ENCODE measurements around the gene ZMAT5.

The ZMAT5 gene

GRCh38 chr22:29715240-29715639 is 51.6 kb downstream of the ZMAT5 start:
- Mint-ChIP-seq H3K27ac (no peak overlapping the region), H3K4me1 (ENCODE audit: low read depth in 2 of 2) (peaks cover 4 to 6% of the 10 kb centered on the region in 2 donors)

DNA sequence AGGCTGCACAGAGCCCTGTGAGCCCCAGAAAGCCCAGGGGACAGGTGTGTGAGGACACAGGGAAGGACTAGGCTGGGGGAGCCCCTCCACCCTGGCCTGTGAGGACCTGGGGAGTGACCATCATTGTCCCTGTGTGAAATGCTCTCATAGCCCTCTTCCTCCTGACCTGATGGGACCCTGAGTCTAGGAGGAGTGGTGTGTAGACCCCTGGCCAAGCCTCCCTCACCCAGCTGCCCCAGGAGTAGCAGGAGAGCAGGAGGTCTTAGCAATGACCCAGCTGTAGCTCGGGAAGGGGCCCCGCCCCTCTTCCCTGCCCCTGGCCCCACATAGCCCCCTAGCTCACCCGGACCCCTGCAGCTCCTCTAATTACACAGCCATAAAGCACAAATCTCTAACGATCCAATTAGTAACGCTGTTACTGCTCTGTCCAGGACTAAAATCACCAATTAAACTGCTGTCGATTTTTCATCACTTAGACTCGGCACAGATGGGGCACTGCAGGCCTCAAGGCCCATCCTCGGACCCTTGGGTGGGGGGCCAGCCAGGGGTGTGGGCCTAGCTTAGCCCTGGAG is 53.6 kb downstream of the ZMAT5 start:
- no peak overlapping the region for H3K27ac Mint-ChIP-seq
- no peak overlapping the region for H3K4me3 Mint-ChIP-seq
- H3K27me3 Mint-ChIP-seq = peaks cover 39 to 72% of the 10 kb centered on the region in 2 donors
- no peaks in the 10 kb centered on the region for H3K36me3 Mint-ChIP-seq (ENCODE audit: insufficient read depth)
- H3K4me1 Mint-ChIP-seq (ENCODE audit: low read depth in 2 of 2) = no peaks in the 10 kb centered on the region
- ATAC-seq (replicated peaks) (no peak), DNase-seq (no peak)
- H3K9me3 Mint-ChIP-seq = no peaks in the 10 kb centered on the region

More at GRCh38 chr22:29715240-29715639, 51.6 kb downstream of the ZMAT5 start:
- ATAC-seq (replicated peaks) (no peak), DNase-seq (no peak)
- H3K9me3 Mint-ChIP-seq = no peaks in the 10 kb centered on the region
- H3K27me3 Mint-ChIP-seq = peaks cover 53 to 77% of the 10 kb centered on the region in 2 donors
- peaks cover 4% of the 10 kb centered on the region for H3K36me3 Mint-ChIP-seq (ENCODE audit: insufficient read depth)
- no peak overlapping the region for H3K4me3 Mint-ChIP-seq

GRCh38 chr22:29712119-29712518 is 54.7 kb downstream of the ZMAT5 start:
- DNase-seq = no peak
- H3K9me3 Mint-ChIP-seq = no peaks in the 10 kb centered on the region
- H3K4me3 Mint-ChIP-seq = no peak overlapping the region
- H3K27ac Mint-ChIP-seq = no peak overlapping the region
- no peaks in the 10 kb centered on the region for H3K36me3 Mint-ChIP-seq (ENCODE audit: insufficient read depth)
- H3K27me3 Mint-ChIP-seq = peaks cover 31 to 66% of the 10 kb centered on the region in 2 donors
- H3K4me1 Mint-ChIP-seq (ENCODE audit: low read depth in 2 of 2) = no peaks in the 10 kb centered on the region
- no peak for ATAC-seq (replicated peaks)

DNA sequence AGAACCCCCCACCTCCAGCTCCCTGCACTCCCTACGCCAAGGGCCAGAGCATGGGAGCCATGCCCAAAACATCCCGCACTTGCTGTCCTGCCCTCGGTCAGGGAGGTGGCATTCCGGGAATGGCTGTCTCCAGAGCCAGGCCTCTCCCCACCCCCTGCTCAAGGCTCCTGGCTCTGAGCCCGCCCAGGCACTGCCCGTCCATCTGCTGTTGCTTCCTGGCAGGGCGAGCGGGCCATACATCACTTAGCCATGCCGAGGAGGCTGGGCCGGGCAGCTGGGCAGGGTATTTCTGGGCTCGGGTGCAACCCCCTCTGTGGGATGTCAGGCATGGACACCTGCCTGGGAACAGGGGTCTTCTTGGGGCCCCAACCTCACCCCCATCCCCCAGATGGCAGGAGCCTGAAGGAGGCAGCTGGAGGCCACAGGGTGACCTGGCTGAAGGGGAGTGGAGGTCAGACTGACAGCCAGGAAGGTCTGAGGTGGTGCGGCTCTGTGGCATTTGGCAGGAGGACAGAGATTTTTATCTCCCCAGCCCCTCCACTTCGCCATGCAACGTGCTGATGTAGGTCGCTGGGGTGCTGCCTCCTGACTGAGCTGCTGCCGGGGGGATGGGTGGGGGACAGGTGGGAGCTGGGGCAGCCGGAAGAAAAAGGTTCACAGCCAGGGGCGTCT is 55.7 kb downstream of the ZMAT5 start:
- H3K27ac Mint-ChIP-seq = no peak overlapping the region
- peaks cover 21 to 61% of the 10 kb centered on the region in 2 donors for H3K27me3 Mint-ChIP-seq
- no peaks in the 10 kb centered on the region for H3K36me3 Mint-ChIP-seq (ENCODE audit: insufficient read depth)
- H3K9me3 Mint-ChIP-seq = no peaks in the 10 kb centered on the region
- no peak overlapping the region for H3K4me3 Mint-ChIP-seq
- DNase-seq (no peak), ATAC-seq (replicated peaks) (no peak)
- no peaks in the 10 kb centered on the region for H3K4me1 Mint-ChIP-seq (ENCODE audit: low read depth in 2 of 2)

DNA sequence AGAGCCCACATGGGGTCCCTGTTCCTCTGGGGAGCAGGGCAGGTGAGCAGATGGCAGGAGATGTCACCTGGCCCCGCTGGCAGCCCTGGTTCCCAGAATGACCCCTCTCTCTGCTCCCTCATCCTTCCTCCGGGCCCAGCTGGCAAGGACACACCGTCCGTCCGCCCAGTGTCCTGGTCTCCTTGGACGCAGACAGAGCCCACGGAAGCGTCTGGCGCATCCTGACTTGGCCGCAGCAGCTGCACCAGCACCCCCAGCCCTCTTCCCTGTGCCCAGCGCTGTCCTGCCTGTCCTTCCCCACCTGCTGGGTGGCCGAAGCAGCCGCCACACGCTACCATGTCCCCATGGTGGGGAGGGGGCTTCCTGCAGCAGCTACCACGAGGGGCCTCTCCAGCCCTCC is 56.6 kb downstream of the ZMAT5 start:
- Mint-ChIP-seq H3K36me3 (ENCODE audit: insufficient read depth) (no peaks in the 10 kb centered on the region), H3K9me3 (no peaks in the 10 kb centered on the region), H3K4me3 (no peak overlapping the region), H3K27ac (no peak overlapping the region), H3K4me1 (ENCODE audit: low read depth in 2 of 2) (no peaks in the 10 kb centered on the region), H3K27me3 (peaks cover 18 to 55% of the 10 kb centered on the region in 2 donors)
- DNase-seq (no peak), ATAC-seq (replicated peaks) (no peak)

DNA sequence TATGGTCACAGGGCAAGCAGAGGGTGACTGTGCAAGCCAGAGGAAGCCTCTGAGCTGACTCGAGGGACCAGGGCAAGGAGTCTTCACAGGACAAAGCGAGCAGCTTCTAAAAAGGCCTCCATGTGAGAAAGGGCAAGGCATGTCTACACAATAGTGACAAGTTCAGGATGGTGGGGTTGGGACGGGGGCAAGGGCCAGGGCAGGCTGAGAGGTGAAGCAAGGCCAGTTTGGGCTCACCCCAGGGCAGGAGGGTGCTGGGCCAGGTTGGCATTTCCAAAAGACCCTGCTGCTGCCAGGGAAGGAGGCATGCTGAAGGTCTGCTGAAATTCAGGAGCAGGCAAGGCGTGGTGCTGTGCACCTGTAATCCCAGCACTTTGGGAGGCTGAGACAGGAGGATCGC is 59.3 kb downstream of the ZMAT5 start:
- H3K36me3 Mint-ChIP-seq (ENCODE audit: insufficient read depth) = no peaks in the 10 kb centered on the region
- peaks cover 6 to 41% of the 10 kb centered on the region in 2 donors for H3K27me3 Mint-ChIP-seq
- no peaks in the 10 kb centered on the region for H3K4me1 Mint-ChIP-seq (ENCODE audit: low read depth in 2 of 2)
- DNase-seq (no peak), ATAC-seq (replicated peaks) (no peak)
- peak overlapping the region in 1 of 2 donors; percentile 30 for H3K27ac Mint-ChIP-seq
- no peak overlapping the region for H3K4me3 Mint-ChIP-seq
- no peaks in the 10 kb centered on the region for H3K9me3 Mint-ChIP-seq

DNA sequence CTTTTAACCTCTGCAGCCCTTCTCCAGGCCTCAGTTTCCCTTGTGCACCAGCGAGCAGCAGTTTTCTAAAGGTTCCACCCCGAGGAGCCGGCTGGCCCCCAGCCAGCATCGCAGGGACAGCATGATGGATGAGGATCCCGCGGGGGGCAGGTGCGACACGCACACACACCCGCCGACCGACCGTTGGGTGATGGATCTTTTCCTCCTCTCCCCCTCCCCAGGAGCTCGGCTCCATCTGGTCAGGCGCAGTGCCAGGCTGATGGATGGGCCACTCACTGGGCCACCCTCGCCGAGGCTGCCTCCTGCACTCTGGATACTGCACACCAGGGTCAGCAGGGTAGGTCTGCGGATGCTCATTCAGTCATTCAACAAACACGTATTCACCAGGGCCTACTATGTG is 59.8 kb downstream of the ZMAT5 start:
- Mint-ChIP-seq H3K4me1 (ENCODE audit: low read depth in 2 of 2) (no peaks in the 10 kb centered on the region), H3K27ac (peak overlapping the region in 1 of 2 donors; percentile 30), H3K4me3 (no peak overlapping the region), H3K9me3 (no peaks in the 10 kb centered on the region), H3K36me3 (ENCODE audit: insufficient read depth) (no peaks in the 10 kb centered on the region), H3K27me3 (peaks cover 3 to 43% of the 10 kb centered on the region in 2 donors)
- DNase-seq (no peak), ATAC-seq (replicated peaks) (no peak)

DNA sequence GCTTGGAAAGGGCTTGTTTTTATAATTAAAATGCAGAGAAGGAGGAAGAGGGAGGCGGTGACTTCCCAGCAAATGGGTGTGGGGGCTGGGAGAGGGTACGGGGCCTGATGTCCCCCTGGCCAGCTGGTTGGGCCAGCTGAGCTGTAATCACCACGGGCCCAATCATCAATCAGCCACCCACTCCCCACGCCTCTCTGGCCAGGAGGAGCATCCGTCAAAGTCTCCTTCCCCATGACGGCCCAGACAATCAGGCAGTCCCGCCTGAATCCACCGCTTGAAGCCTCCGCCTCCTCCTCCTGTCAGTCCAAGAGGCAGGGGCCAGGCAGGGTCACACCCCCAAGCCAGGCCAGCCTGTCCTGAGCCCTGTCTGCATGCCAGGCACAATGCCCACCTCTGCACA is 60.3 kb downstream of the ZMAT5 start:
- H3K36me3 Mint-ChIP-seq (ENCODE audit: insufficient read depth) = no peaks in the 10 kb centered on the region
- no peak overlapping the region for H3K27ac Mint-ChIP-seq
- H3K4me1 Mint-ChIP-seq (ENCODE audit: low read depth in 2 of 2) = no peaks in the 10 kb centered on the region
- peaks cover 0 to 48% of the 10 kb centered on the region in 2 donors for H3K27me3 Mint-ChIP-seq
- ATAC-seq (replicated peaks) = no peak
- no peak overlapping the region for H3K4me3 Mint-ChIP-seq
- DNase-seq = no peak
- H3K9me3 Mint-ChIP-seq = no peaks in the 10 kb centered on the region

DNA sequence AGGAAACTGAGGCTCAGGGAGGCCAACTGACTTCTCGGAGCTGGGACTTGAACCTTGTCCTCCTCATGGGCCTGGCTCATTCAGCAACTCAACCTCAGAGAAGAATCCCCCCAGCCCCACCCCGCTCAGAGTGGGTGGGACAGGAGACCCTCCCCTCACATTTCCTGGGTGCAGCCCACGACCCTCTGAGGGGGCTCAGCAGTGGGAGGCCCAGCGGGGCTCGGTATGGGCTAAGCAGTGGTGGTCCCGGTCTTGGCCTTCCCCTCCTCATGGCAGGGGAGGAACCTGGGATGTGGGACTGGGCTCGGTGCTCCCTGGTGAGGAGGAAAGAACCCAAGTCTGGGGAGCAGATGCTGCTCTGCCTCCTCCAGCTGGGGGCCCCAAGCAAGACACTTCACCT is 61.2 kb downstream of the ZMAT5 start:
- ATAC-seq (replicated peaks) (no peak), DNase-seq (no peak)
- no peaks in the 10 kb centered on the region for H3K4me1 Mint-ChIP-seq (ENCODE audit: low read depth in 2 of 2)
- H3K4me3 Mint-ChIP-seq = no peak overlapping the region
- H3K27me3 Mint-ChIP-seq = peaks cover 0 to 47% of the 10 kb centered on the region in 2 donors
- H3K9me3 Mint-ChIP-seq = no peaks in the 10 kb centered on the region
- no peak overlapping the region for H3K27ac Mint-ChIP-seq
- no peaks in the 10 kb centered on the region for H3K36me3 Mint-ChIP-seq (ENCODE audit: insufficient read depth)

DNA sequence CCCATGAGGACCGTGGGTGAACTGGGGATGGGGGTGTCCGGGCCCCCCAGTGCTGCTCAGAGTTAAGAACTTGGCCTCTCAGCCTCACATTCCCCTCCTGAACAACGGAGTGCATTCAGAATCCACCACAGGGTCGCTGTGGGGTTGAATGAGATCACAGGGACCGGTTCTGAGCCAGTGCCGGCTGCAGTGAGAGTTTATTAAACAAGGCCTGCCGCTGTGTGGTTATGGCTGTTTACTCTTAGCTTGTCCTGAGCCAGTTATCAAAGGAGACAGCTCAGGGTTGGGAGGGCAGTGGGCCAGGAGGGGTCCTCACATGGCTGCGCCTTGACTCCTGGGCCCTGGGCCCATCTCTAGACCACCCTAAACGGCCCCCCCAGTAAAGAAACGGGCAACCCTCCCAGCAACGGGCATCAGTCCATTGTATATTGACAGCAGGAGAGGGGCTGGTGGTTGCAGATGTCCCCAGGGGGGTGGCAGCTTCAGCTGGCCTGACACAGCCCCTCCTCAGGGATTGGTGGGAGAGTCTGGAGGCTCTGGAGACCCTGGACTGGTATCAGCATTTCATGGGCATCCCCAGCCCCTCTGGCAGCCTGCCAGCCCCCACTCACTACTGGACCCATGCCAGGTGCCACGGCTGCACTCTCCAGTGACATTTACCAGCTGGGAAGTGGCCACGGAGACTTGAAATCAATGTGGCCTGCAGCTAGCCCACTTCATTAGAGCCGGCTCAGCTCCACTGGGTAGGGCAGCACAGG is 62.1 kb downstream of the ZMAT5 start:
- no peak overlapping the region for H3K4me3 Mint-ChIP-seq
- ATAC-seq (replicated peaks) = no peak
- no peak for DNase-seq
- peaks cover 0 to 38% of the 10 kb centered on the region in 2 donors for H3K27me3 Mint-ChIP-seq
- H3K4me1 Mint-ChIP-seq (ENCODE audit: low read depth in 2 of 2) = no peaks in the 10 kb centered on the region
- no peaks in the 10 kb centered on the region for H3K9me3 Mint-ChIP-seq
- H3K36me3 Mint-ChIP-seq (ENCODE audit: insufficient read depth) = no peaks in the 10 kb centered on the region
- H3K27ac Mint-ChIP-seq = no peak overlapping the region

- Mint-ChIP-seq H3K4me1 (ENCODE audit: low read depth in 2 of 2) (no peaks in the 10 kb centered on the region), H3K36me3 (ENCODE audit: insufficient read depth) (no peaks in the 10 kb centered on the region), H3K4me3 (no peak overlapping the region), H3K27ac (no peak overlapping the region), H3K27me3 (peaks cover 0 to 33% of the 10 kb centered on the region in 2 donors), H3K9me3 (no peaks in the 10 kb centered on the region)
- no peak for ATAC-seq (replicated peaks)
- no peak for DNase-seq
These were observed 63.1 kb downstream of the ZMAT5 start for GRCh38 chr22:29703569-29704195.

DNA sequence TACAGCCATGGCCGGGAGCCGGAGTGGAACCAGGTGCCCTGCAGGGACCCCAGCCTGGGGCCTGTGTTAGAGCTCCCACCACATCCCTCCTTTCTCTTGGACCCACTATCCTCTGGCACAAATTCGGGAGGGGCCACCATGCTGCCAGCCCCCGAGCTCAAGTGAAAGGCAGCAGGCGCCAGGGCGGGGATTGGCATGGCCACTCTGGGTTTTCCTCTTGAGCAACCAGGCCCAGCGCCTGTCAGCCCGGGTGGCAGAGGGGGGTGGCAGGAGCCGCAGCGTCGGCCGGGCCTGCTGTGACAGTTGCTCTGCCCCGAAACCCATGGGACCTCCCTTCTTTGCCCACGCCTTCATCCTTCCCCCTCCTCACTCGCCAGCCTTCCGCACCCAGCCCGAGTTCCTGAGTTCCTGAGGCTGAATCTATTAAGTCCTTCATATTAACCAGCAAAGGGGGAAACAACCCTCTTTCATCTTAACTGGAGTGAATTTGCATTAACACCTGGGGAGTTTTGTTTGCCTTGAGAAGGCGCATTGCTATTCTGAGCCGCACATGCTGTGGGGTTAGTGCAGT is 63.8 kb downstream of the ZMAT5 start:
- H3K27ac Mint-ChIP-seq = no peak overlapping the region
- no peaks in the 10 kb centered on the region for H3K9me3 Mint-ChIP-seq
- H3K36me3 Mint-ChIP-seq (ENCODE audit: insufficient read depth) = peaks cover 4% of the 10 kb centered on the region
- no peak overlapping the region for H3K4me3 Mint-ChIP-seq
- DNase-seq = no peak
- H3K27me3 Mint-ChIP-seq = peaks cover 0 to 31% of the 10 kb centered on the region in 2 donors
- H3K4me1 Mint-ChIP-seq (ENCODE audit: low read depth in 2 of 2) = no peaks in the 10 kb centered on the region
- ATAC-seq (replicated peaks) = no peak
